Measurements from ENCODE around the gene LPAR1.

Gene LPAR1

GRCh38 chr9:111036946-111037345 lies 1.3 kb downstream of the LPAR1 start:
- DNase-seq, result peak; percentile 0

- DNase-seq, result no peak
Observed at GRCh38 chr9:111036429-111036789, 1.9 kb downstream of the LPAR1 start.

GRCh38 chr9:111035543-111036428 lies 2.5 kb downstream of the LPAR1 start:
- peak; percentile 28 for DNase-seq

DNA sequence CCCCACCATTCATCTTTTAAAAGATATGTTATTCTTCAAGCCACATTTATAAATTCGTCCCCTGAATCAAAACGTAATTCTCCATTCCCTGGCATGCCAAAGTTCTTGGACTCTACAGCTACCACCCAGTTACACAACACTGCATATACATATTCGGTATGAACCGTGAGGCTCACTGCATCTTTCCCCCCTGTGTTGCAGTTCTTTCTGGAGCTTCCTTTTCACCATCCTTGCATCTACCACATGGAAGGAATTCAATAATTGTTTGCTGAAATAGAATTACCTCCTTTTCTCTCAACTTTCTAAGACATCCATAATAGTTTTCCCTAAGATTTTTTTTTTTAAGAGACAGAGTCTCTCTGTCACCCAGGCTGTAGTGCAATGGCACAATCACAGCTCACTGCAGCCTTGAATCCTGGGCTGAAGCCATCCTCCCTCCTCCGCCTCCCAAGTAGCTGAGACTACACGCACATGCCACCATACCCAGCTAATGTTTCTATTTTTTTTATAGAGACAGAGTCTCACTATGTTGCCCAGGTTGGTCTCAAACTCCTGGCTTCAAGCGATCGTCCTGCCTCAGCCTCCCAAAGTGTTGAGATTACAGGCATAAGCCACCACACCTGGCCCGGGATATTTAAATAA lies 3.3 kb downstream of the LPAR1 start:
- DNase-seq, result no peak

- no peak for DNase-seq
Observed at GRCh38 chr9:111034170-111034897, 3.9 kb downstream of the LPAR1 start.

GRCh38 chr9:111030492-111030891 lies 7.8 kb downstream of the LPAR1 start:
- no peak for DNase-seq

DNA sequence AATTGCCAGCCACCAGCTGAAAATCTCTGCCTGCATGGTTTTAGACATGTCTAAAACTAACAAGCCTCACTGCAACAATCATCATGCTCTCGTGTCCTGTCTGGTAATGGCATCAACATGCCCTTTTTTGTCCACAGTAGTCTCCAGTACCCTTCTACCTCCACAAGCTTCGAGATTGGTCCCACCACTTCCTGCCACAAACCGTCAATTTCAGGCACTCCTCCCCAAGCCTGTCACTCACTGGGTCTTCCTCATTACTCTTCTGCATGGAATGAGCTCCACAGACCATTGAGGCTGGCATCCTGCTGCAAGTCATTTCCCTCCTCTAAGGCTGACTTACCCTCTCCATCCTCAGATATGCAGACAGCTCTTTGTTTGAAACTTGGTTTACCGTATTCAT lies 9.0 kb downstream of the LPAR1 start:
- DNase-seq, result no peak

- DNase-seq, result no peak
Observed at GRCh38 chr9:111027798-111028197, 10.5 kb downstream of the LPAR1 start.

DNA sequence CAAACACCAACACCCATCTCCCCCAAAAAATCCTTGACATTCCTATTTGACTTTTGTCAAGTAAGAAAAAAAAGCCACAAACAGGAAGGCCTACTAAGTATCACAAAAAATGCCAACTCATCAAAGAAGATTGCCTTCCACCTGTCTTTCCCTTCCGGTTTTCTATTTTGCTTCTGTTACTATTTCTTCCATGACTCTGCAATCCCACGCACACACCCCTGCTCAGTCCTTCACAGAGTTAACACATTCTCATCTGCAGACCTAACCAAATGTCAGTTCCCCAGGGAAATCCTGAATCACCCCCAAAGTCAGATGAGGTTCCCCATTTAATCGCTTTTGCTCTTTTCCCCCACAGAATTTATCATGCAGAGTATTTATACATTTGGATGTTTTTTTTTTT lies 15.1 kb downstream of the LPAR1 start:
- no peak for DNase-seq

GRCh38 chr9:111020594-111020993 lies 17.7 kb downstream of the LPAR1 start:
- no peak for DNase-seq

DNA sequence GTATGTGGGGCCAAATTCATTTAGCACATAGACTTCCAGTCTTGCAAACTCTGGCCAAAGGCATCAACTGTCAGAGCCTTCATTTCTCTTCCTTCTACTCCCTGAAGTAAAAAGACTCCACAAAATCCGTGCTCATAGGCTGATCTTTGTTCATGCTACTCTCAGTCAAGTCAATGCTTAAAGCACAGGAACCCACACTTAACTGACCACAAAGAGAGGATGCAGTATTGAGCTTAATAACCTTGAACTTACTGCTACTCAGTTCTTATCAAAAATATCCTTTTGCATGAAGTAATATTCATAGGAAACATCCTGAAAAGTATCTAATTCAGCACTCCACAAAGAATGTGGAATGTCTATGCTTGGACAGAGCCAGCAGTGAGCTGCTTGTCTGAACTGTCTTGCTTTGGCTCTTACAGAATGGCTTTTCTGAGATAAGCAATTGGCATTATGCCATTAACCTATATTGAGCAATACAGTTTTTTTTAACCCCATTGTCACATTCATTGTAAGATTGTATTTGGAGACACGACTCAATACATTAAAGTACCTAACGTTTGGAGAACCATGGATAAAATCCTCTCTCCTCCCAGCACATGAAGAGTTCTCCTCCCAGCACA lies 21.7 kb downstream of the LPAR1 start:
- DNase-seq, result no peak

DNA sequence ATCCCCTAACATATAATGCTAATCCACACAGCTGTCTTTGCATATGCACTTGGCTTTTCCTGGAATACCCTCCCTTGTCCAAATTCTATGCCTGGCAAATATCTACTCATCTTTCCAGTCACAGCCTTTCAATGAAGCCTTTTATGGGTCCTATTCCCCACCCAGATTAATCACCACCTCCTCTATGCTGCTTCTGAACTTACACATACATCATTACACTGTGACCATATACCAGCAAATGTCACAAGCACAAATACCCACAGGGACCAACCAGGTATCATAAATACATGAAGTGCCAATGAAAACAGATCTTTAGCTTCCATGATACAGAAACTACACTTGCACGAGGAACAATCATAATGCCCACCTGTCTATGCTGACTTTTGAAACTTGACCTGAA lies 22.3 kb downstream of the LPAR1 start:
- no peak for DNase-seq

GRCh38 chr9:111013707-111014106 lies 24.6 kb downstream of the LPAR1 start:
- no peak for DNase-seq

GRCh38 chr9:111013250-111013649 lies 25.0 kb downstream of the LPAR1 start:
- no peak for DNase-seq

DNA sequence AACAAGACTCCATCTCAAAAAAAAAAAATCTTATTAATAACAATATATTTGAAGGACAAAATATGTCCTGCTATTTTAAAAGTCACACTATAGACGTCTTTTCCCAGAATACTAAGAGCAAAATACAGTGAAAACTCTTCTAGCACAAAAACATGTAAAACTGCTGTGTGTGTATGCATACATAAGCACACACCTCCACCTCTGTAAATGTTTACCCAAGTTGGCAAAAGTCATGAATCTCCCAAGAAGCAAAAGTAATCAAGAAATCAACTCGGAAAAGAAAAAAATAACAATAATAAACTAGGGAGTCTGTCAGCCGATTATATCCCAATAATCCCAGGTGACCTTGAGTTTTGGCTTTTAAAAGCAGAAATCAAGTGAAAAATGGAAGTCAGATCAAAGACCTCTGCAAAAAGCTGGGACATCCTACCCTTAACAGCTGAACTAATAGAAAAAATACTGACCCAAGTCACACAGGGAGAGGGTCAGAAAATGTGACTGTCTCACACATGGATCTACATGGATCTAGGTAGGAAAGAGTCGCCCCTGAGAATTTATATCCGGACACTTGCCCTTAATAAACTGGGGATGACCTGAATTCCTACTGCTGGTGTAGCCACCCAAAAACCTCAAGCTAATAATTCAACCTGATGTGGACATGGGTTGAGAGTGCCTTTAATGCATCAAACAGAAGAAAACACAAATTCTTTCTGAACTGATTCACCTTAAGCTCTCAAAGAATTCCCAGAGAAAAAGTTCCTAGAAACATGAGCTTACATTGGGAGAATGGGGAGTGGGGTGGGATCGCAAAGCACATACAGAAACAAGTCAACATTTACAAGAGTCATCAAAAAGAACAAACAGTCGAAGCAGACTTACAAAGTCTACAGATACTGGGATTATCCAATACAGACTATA lies 29.9 kb downstream of the LPAR1 start:
- DNase-seq, result no peak

- no peak for DNase-seq
Observed at GRCh38 chr9:111005746-111006470, 32.4 kb downstream of the LPAR1 start.

GRCh38 chr9:111004936-111005335 lies 33.3 kb downstream of the LPAR1 start:
- DNase-seq, result no peak

GRCh38 chr9:111003182-111003581 lies 35.1 kb downstream of the LPAR1 start:
- DNase-seq, result no peak

- no peak for DNase-seq
Observed at GRCh38 chr9:111001526-111001925, 36.7 kb downstream of the LPAR1 start.

- DNase-seq, result no peak
Observed at GRCh38 chr9:111000202-111000601, 38.1 kb downstream of the LPAR1 start.

GRCh38 chr9:110999379-110999778 lies 38.9 kb downstream of the LPAR1 start:
- no peak for DNase-seq

DNA sequence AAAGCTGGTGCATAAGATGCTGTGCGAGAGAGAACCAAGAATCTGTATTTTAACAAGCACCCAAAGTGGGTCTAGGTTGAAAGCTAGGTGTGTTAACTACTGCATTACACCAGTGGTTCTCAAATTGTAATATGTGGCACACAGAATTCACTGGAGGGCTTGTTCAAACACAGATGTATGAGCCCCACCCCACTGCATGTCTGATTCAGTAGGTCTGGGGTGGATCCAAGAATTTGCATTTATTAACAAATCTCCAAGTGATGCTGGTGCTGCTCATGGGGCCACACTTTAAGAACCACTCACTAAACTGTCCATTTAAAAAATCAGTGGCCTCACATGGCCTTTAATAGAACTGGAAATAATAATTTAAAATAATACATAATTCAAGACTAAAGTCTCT lies 40.4 kb downstream of the LPAR1 start:
- DNase-seq, result no peak
